ENCODE measurements around the gene VAV2. TPM values are rescaled to one million over a fixed set of nuclear protein-coding genes. Genes with fewer than 3 reads are reported as not detected.

The VAV2 gene
- total and polyA plus RNA-seq, 9 of the 15 experiments (the other 6 are each of a cell fraction or from before 2014, with no cell fraction given) = 0.01 to 2.7 (median 1.0) TPM; not detected in 1

DNA sequence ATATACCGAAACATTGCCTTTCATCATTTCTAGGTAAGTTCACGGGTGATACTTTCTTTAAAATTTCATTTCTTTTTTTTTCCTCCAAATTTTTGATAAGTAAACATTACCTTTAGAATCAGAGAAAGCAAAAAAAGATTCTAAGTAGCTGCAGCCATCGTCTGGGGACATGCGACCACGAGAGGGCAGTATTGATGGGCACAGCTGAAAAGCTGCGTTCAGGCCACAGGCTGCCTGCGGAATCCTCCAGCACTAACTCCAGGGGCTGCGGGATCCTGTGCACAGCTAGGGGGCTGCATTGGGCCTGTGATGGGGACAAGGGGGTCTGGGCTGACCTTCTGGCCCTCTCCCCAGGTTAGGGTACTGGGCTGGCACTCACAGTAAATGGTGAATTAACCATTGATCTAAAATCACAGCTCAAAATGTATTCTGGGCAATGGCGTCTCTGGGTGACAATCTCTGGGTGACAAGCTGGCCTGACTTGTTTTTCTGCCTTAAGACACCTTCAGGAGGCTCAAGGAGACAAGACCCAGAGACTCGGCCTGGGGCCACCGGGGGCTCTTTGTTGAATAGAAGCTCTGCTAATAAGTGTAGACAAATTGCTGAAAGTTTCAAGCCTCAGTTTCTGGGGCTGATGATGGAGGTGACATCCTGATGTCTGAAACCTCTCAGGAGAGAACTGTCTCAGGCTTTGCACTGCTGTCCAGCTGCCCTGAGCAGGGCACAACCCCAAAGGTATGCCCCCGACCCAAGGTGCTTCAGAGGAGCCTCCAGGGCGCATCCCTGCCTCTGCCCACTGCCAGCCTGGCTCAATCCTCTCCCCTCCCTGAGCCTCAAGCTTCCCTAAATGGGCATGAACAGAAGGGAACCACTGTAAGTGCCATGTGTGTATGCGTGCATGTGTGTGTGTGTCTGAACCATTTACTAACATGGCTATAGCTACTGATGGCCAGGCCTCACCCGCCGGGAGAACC lies 209.7 kb downstream of the VAV2 start (continued):
- TF ChIP-seq, protein P1, sequence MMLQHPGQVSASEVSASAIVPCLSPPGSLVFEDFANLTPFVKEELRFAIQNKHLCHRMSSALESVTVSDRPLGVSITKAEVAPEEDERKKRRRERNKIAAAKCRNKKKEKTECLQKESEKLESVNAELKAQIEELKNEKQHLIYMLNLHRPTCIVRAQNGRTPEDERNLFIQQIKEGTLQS (IDR thresholded peaks at IDR 0.05) = no peak
- TF ChIP-seq, protein P1 (CRISPR knock-in tag; conservative IDR thresholded peaks at IDR 0.05) = no peak
- no peak for TF ChIP-seq LEF1 (IDR thresholded peaks at IDR 0.05)
- TF ChIP-seq PML (IDR thresholded peaks at IDR 0.05; ENCODE audit: low read length) = no peak
- TF ChIP-seq RB1 (IDR thresholded peaks at IDR 0.05; ENCODE audit: low read depth) = peak; percentile 26; the same call in 1 of the 2 replicates
- peak in 1 of 3 experiments; percentile 24 for TF ChIP-seq YY1 (IDR thresholded peaks at IDR 0.05; ENCODE audit: borderline replicate concordance in 1 of 3, control insufficient read depth in 1 of 3, extremely low read depth in 1 of 3, insufficient read depth in 3 of 3, insufficient read length in 1 of 3, insufficient replicate concordance in 2 of 3, low read depth in 1 of 3, low read length in 2 of 3)
- peak; percentile 51; the same call in 1 of the 2 replicates for TF ChIP-seq STAG1 (CRISPR knock-in tag; IDR thresholded peaks at IDR 0.05; ENCODE audit: borderline replicate concordance)
- TF ChIP-seq KLF16 (IDR thresholded peaks at IDR 0.05) = peak; percentile 48; the same call in 1 of the 2 replicates
- no peak for TF ChIP-seq TBL1XR1 (IDR thresholded peaks at IDR 0.05; ENCODE audit: low read length in 2 of 2)
- TF ChIP-seq MAFF (IDR thresholded peaks at IDR 0.05; ENCODE audit: low read length) = 0 out of 2 replicates have a peak, but pooled peaks have one; percentile 16
- TF ChIP-seq, protein P2, sequence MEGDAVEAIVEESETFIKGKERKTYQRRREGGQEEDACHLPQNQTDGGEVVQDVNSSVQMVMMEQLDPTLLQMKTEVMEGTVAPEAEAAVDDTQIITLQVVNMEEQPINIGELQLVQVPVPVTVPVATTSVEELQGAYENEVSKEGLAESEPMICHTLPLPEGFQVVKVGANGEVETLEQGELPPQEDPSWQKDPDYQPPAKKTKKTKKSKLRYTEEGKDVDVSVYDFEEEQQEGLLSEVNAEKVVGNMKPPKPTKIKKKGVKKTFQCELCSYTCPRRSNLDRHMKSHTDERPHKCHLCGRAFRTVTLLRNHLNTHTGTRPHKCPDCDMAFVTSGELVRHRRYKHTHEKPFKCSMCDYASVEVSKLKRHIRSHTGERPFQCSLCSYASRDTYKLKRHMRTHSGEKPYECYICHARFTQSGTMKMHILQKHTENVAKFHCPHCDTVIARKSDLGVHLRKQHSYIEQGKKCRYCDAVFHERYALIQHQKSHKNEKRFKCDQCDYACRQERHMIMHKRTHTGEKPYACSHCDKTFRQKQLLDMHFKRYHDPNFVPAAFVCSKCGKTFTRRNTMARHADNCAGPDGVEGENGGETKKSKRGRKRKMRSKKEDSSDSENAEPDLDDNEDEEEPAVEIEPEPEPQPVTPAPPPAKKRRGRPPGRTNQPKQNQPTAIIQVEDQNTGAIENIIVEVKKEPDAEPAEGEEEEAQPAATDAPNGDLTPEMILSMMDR (IDR thresholded peaks at IDR 0.05 in 2 of 3, conservative IDR thresholded peaks at IDR 0.05 in 1 of 3; ENCODE audit: insufficient read depth in 2 of 3, low read depth in 1 of 3, low read length in 3 of 3) = peak; percentile 81 to 89 (median 87)
- TF ChIP-seq MAFG (tag; conservative IDR thresholded peaks at IDR 0.05) = peak; percentile 39
- TF ChIP-seq TFAM (CRISPR knock-in tag; conservative IDR thresholded peaks at IDR 0.05) = no peak
- TF ChIP-seq SMC3 (conservative IDR thresholded peaks at IDR 0.05; ENCODE audit: insufficient read depth, low read depth, low read length) = peak; percentile 76; the same call in 1 of the 2 replicates
- TF ChIP-seq, protein P3, sequence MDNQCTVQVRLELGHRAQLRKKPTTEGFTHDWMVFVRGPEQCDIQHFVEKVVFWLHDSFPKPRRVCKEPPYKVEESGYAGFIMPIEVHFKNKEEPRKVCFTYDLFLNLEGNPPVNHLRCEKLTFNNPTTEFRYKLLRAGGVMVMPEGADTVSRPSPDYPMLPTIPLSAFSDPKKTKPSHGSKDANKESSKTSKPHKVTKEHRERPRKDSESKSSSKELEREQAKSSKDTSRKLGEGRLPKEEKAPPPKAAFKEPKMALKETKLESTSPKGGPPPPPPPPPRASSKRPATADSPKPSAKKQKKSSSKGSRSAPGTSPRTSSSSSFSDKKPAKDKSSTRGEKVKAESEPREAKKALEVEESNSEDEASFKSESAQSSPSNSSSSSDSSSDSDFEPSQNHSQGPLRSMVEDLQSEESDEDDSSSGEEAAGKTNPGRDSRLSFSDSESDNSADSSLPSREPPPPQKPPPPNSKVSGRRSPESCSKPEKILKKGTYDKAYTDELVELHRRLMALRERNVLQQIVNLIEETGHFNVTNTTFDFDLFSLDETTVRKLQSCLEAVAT (IDR thresholded peaks at IDR 0.05) = no peak
- TF ChIP-seq BRF1 (IDR thresholded peaks at IDR 0.05; ENCODE audit: borderline replicate concordance, extremely low read depth, insufficient read length) = no peak
- no peak for TF ChIP-seq ZNF140 (CRISPR knock-in tag; IDR thresholded peaks at IDR 0.05)
- TF ChIP-seq, protein P4, sequence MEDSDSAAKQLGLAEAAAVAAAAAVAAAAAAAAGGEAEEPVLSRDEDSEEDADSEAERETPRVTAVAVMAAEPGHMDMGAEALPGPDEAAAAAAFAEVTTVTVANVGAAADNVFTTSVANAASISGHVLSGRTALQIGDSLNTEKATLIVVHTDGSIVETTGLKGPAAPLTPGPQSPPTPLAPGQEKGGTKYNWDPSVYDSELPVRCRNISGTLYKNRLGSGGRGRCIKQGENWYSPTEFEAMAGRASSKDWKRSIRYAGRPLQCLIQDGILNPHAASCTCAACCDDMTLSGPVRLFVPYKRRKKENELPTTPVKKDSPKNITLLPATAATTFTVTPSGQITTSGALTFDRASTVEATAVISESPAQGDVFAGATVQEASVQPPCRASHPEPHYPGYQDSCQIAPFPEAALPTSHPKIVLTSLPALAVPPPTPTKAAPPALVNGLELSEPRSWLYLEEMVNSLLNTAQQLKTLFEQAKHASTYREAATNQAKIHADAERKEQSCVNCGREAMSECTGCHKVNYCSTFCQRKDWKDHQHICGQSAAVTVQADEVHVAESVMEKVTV (CRISPR knock-in tag; IDR thresholded peaks at IDR 0.05) = peak; percentile 34; the same call in 1 of the 2 replicates
- TF ChIP-seq EP300 (IDR thresholded peaks at IDR 0.05; ENCODE audit: low read length) = no peak
- peak; percentile 56; the same call in 1 of the 2 replicates for TF ChIP-seq C11orf30 (IDR thresholded peaks at IDR 0.05; ENCODE audit: low read depth)
- no peak for TF ChIP-seq GABPB2 (CRISPR knock-in tag; conservative IDR thresholded peaks at IDR 0.05)

Measured in K562 (cell line).